BJ (cell line): ENCODE results near the gene SLC22A15. TPM values are rescaled to one million over a fixed set of nuclear protein-coding genes. Genes with fewer than 3 reads are reported as not detected.

Experiments used
- CTCF ChIA-PET: fragments of 350-600 bp; formaldehyde crosslinking; extraction: SDS; loops from one replicate; lab custom pipeline; 2021; ENCODE audit warnings: antibody characterized with exemption, inconsistent platforms; lab: Yijun Ruan, JAX
- POLR2A ChIA-PET: fragments of 300-600 bp; sonication (Branson Sonifier 250); formaldehyde crosslinking; extraction: SDS; loops from one replicate; lab custom pipeline; 2021; ENCODE audit warnings: antibody characterized with exemption; lab: Charles Lee
- DNase-seq: peaks from one replicate; pipeline ENCODE4 v3.0.0-alpha.2; 2011; ENCODE audit warnings: low read depth
- H3K27me3 ChIP-seq: 2 replicates; pipeline ENCODE4 v1.6.0; 2011; ENCODE audit warnings: low read length; ENCODE audit not compliant: control insufficient read depth, insufficient read depth
- H3K36me3 ChIP-seq: 2 replicates; pipeline ENCODE4 v1.5.1; 2011; ENCODE audit warnings: low read length; ENCODE audit not compliant: control insufficient read depth, insufficient read depth
- H3K4me3 ChIP-seq: 2 replicates; pipeline ENCODE4 v1.5.1; 2011; ENCODE audit warnings: low read depth, mild to moderate bottlenecking, control low read depth, low read length
- CTCF ChIP-seq: IDR thresholded peaks from 2 replicates; pipeline ENCODE4 v1.5.1; 2011; ENCODE audit warnings: low read depth, mild to moderate bottlenecking, control low read depth, inconsistent platforms, low read length, moderate library complexity; ENCODE audit not compliant: insufficient read depth
- polyA plus RNA-seq: library from polyadenylated mRNA; depleted of rRNA; stranded (reverse); fragments of >200 nt; gene quantifications from 2 replicates; pipeline ENCODE4 v1.2.3, GENCODE V29; 2011

The SLC22A15 gene
- polyA plus RNA-seq, 1 experiment = 6.4 TPM

- H3K27me3 ChIP-seq = no peaks in the 10 kb centered on the region
- no peak for TF ChIP-seq CTCF
- ChIA-PET POLR2A (no interaction called here), CTCF (no interaction called here)
- H3K4me3 ChIP-seq = no peak overlapping the region
- no peak for DNase-seq
- H3K36me3 ChIP-seq = no peaks in the 10 kb centered on the region
Measured at GRCh38 chr1:116015679-116016078, 39.4 kb downstream of the SLC22A15 start.

GRCh38 chr1:116018007-116018406, 41.7 kb downstream of the SLC22A15 start:
- H3K27me3 ChIP-seq = no peaks in the 10 kb centered on the region
- ChIA-PET POLR2A (no interaction called here), CTCF (no interaction called here)
- no peak for TF ChIP-seq CTCF
- peaks cover 5% of the 10 kb centered on the region; the same call in 1 of the 2 replicates for H3K36me3 ChIP-seq
- H3K4me3 ChIP-seq = no peak overlapping the region
- DNase-seq = no peak

GRCh38 chr1:116019653-116020253, 43.4 kb downstream of the SLC22A15 start:
- Histone ChIP-seq H3K4me3 (no peak overlapping the region), H3K36me3 (peaks cover 5% of the 10 kb centered on the region; the same call in 1 of the 2 replicates), H3K27me3 (no peaks in the 10 kb centered on the region)
- CTCF ChIA-PET = interaction anchor here (0.6 to 2.2 kb wide), 12 partner anchors 8 to 216 kb away, joined by 3 to 9 read pairs (median 4); no protein-coding TSS in a partner anchor
- no peak for DNase-seq
- no peak for TF ChIP-seq CTCF
- POLR2A ChIA-PET = no interaction called here

GRCh38 chr1:116020668-116021272, 44.5 kb downstream of the SLC22A15 start:
- Histone ChIP-seq H3K4me3 (no peak overlapping the region), H3K27me3 (no peaks in the 10 kb centered on the region), H3K36me3 (peaks cover 5% of the 10 kb centered on the region; the same call in 1 of the 2 replicates)
- ChIA-PET CTCF (interaction anchor here (0.6 to 2.2 kb wide), 16 partner anchors 9 to 465 kb away, joined by 3 to 9 read pairs (median 4); no protein-coding TSS in a partner anchor), POLR2A (no interaction called here)
- DNase-seq = no peak
- TF ChIP-seq CTCF = peak; percentile 67

GRCh38 chr1:116024626-116025025, 48.3 kb downstream of the SLC22A15 start:
- H3K36me3 ChIP-seq = peaks cover 5% of the 10 kb centered on the region; the same call in 1 of the 2 replicates
- no peak for DNase-seq
- POLR2A ChIA-PET = no interaction called here
- CTCF ChIA-PET = interaction anchor here (0.8 kb wide), 1 partner anchor 64 kb away, joined by 4 read pairs; no protein-coding TSS in a partner anchor
- no peak for TF ChIP-seq CTCF
- no peak overlapping the region for H3K4me3 ChIP-seq
- no peaks in the 10 kb centered on the region for H3K27me3 ChIP-seq
